Peyer's patch (tissue), 4 donors: Measurements from ENCODE around the gene SV2B.

Experiments
- POLR2A ChIP-seq, 2 donors: fragments of 450-650 bp; IDR thresholded peaks; one replicate each; pipeline ENCODE4 v1.5.1; 2017; ENCODE audit warnings: antibody characterized with exemption in 2 of 2, mild to moderate bottlenecking in 2 of 2, moderate library complexity in 2 of 2
- TF ChIP-seq, protein P1 (sequence below), 6 experiments: fragments of 450-650 bp in 4 of 6; fragments of 200-600 bp in 2 of 6; sonication (generic) in 1 of 6; IDR thresholded peaks; one replicate each; pipeline ENCODE4 v1.5.1; 2017 to 2019; ENCODE audit warnings: antibody characterized with exemption in 6 of 6, mild to moderate bottlenecking in 3 of 6, moderate library complexity in 1 of 6

- TF ChIP-seq, protein P1, sequence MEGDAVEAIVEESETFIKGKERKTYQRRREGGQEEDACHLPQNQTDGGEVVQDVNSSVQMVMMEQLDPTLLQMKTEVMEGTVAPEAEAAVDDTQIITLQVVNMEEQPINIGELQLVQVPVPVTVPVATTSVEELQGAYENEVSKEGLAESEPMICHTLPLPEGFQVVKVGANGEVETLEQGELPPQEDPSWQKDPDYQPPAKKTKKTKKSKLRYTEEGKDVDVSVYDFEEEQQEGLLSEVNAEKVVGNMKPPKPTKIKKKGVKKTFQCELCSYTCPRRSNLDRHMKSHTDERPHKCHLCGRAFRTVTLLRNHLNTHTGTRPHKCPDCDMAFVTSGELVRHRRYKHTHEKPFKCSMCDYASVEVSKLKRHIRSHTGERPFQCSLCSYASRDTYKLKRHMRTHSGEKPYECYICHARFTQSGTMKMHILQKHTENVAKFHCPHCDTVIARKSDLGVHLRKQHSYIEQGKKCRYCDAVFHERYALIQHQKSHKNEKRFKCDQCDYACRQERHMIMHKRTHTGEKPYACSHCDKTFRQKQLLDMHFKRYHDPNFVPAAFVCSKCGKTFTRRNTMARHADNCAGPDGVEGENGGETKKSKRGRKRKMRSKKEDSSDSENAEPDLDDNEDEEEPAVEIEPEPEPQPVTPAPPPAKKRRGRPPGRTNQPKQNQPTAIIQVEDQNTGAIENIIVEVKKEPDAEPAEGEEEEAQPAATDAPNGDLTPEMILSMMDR (IDR thresholded peaks at IDR 0.05): no peak
- no peak for TF ChIP-seq POLR2A (IDR thresholded peaks at IDR 0.05)
Measured at GRCh38 chr15:91140601-91141000, 40.5 kb downstream of the SV2B start.
